HG03039 (cell line): Measurements from ENCODE around the gene ZNF77.
A peak's percentile ranks its signal among the peaks of the same experiment; 100 is the strongest.
"Not testable (repeated sequence)": the region's sequence is repeated elsewhere in the genome, so short reads cannot be mapped to it uniquely, and the experiment has no call there.

Experiments
- ATAC-seq: cut with Tn5 transposase; IDR thresholded peaks from one replicate; pipeline ENCODE4 v1.9.1; 2021; ENCODE audit warnings: mild to moderate bottlenecking, moderate library complexity; ENCODE audit not compliant: unreplicated experiment

The ZNF77 gene

GRCh38 chr19:2944775-2945574 is at the start of gene ZNF77:
TSS of gene ZNF77 (minus strand) at chr19:2944971. CDS start at chr19:2944840, 131 bp downstream.
- peak; percentile 90 for ATAC-seq

GRCh38 chr19:2993579-2993978 is 48.8 kb upstream of the ZNF77 start:
- no peak for ATAC-seq

GRCh38 chr19:2992958-2993357 is 48.2 kb upstream of the ZNF77 start:
- no peak for ATAC-seq

- ATAC-seq, result not testable (repeated sequence)
Measured at GRCh38 chr19:2992333-2992732, 47.6 kb upstream of the ZNF77 start.

GRCh38 chr19:2989236-2989946 is 44.6 kb upstream of the ZNF77 start:
- no peak for ATAC-seq

- ATAC-seq, result no peak
Measured at GRCh38 chr19:2988568-2988967, 43.8 kb upstream of the ZNF77 start.

GRCh38 chr19:2987797-2988196 is 43.0 kb upstream of the ZNF77 start:
- ATAC-seq, result no peak

GRCh38 chr19:2986951-2987524 is 42.3 kb upstream of the ZNF77 start:
- ATAC-seq, result no peak

- ATAC-seq, result no peak
Measured at GRCh38 chr19:2984215-2984528, 39.4 kb upstream of the ZNF77 start.

- no peak for ATAC-seq
Measured at GRCh38 chr19:2983351-2984214, 38.8 kb upstream of the ZNF77 start.

- ATAC-seq, result no peak
Measured at GRCh38 chr19:2982983-2983350, 38.2 kb upstream of the ZNF77 start.

GRCh38 chr19:2982561-2982960 is 37.8 kb upstream of the ZNF77 start:
- no peak for ATAC-seq

GRCh38 chr19:2981898-2982297 is 37.1 kb upstream of the ZNF77 start:
- ATAC-seq, result no peak

- ATAC-seq, result no peak
Measured at GRCh38 chr19:2978772-2979171, 34.0 kb upstream of the ZNF77 start.

GRCh38 chr19:2978166-2978767 is 33.5 kb upstream of the ZNF77 start:
- no peak for ATAC-seq

GRCh38 chr19:2977746-2978138 is 33.0 kb upstream of the ZNF77 start:
- no peak for ATAC-seq

- ATAC-seq, result peak; percentile 84
Measured at GRCh38 chr19:2977001-2977745, 32.4 kb upstream of the ZNF77 start, which contains the start of gene TLE6. TSS of gene TLE6 (plus strand) at chr19:2977564. CDS start at chr19:2978234, 670 bp downstream.

GRCh38 chr19:2976609-2977000 is 31.8 kb upstream of the ZNF77 start:
- no peak for ATAC-seq

GRCh38 chr19:2974342-2975041 is 29.7 kb upstream of the ZNF77 start:
- ATAC-seq, result no peak
